Amygdala (tissue), 56 donors: Measurements from ENCODE around the gene ZNF384.
A peak's percentile ranks its signal among the peaks of the same experiment; 100 is the strongest.

Source experiments
- DNase-seq, 56 donors: peaks; one replicate each; lab custom pipeline; 2025; lab: John Stamatoyannopoulos, UW

The ZNF384 gene

DNA sequence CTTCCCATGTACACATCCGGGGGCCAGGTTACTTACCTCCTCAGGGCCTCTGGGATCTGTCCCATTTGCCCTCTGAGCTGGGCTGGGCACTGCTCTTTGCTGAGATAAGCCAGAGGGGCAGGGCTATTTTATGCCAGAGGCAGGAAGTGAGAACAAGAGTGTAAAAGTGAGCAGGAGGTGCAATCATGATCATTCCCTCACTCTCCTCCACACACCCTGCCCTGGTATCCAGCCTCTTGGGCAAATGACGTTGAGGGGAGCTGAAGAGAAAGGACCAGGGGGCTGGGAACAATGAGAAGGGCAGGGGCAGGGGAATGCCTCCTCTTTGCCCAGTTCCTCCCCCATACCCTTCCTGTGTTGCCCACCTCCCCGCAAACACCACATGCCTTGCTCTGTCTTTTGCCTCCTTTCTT, 57.6 kb downstream of the ZNF384 start:
- DNase-seq: peak in 1 of 56 donors; percentile 17

- DNase-seq: no peak
These were observed 58.4 kb downstream of the ZNF384 start for GRCh38 chr12:6630736-6631135.

- DNase-seq: no peak
These were observed 61.6 kb downstream of the ZNF384 start for GRCh38 chr12:6627616-6628015.

- peak in 9 of 56 donors; percentile 18 to 44 (median 27) for DNase-seq
These were observed 62.4 kb downstream of the ZNF384 start for GRCh38 chr12:6626654-6627283.

GRCh38 chr12:6620885-6621274, 68.3 kb downstream of the ZNF384 start:
- no peak for DNase-seq

DNA sequence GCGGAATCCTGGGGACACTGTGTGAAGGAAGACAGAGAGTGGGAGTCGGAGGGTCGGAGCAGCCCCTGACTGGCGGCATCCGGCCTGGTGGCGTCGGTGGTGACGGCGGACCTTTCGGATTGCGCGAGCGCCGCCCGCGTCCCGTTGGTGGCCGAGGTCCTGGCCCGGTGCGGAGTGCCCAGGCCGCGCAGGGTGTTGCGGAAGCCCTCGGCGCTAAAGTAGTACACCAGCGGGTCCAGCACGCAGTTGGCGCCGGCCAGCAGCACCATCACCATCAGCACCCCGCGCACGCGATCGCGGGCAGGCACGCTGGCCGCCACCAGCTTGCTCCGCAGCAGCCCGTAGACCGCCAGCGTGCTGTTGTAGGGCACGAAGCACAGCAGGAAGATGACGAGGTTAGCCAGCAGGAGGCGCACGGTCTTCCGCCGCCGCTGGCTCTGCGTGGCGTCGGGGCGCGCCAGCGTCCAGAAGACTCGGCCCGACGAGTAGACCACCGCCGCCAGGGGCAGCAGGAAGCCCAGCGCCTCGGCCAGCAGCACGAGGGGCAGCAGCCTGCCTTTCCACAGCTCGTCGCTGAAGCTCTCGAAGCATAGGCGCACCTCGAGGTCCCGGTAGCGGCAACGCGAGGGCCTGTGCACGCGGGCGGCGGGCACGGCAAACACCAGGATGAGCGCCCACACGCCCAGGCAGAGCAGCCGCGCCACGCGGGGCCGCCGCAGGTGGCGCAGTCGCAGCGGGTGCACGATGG, 68.9 kb downstream of the ZNF384 start:
- peak in 5 of 56 donors; percentile 12 to 32 (median 18) for DNase-seq

- no peak for DNase-seq
These were observed 70.5 kb downstream of the ZNF384 start for GRCh38 chr12:6618483-6619225.
